GM12878 (cell line): ENCODE results near the gene LRP1B. TPM values are rescaled to one million over a fixed set of nuclear protein-coding genes. Genes with fewer than 3 reads are reported as not detected.

Source experiments
- ATAC-seq: fragments of 200-7000 bp; cut with Tn5 transposase; 3 replicates; pipeline ENCODE4 v1.9.1; 2020; ENCODE audit warnings: mild to moderate bottlenecking, moderate library complexity
- BruUV-seq: library from RNA; stranded (reverse); fragments of 400-500 nt; replicated peaks from 2 replicates; lab custom pipeline; 2021; lab: Mats Ljungman, UMichigan
- CTCF ChIA-PET: fragments of 300-600 bp; sonication (Branson Sonifier 250); formaldehyde crosslinking; extraction: SDS; loops from one replicate; lab custom pipeline; 2021; ENCODE audit warnings: inconsistent platforms; lab: Yijun Ruan, JAX
- POLR2A ChIA-PET: fragments of 350-600 bp; formaldehyde crosslinking; extraction: SDS; loops from one replicate; lab custom pipeline; 2021; ENCODE audit warnings: inconsistent platforms; lab: Charles Lee
- RAD21 ChIA-PET: fragments of 300-600 bp; sonication (Branson Sonifier 250); formaldehyde crosslinking; loops from one replicate; lab custom pipeline; 2023; ENCODE audit warnings: antibody characterized with exemption; ENCODE audit not compliant: unreplicated experiment; lab: Charles Lee
- SMC1A ChIA-PET: fragments of 300-600 bp; sonication (Branson Sonifier 250); formaldehyde crosslinking; loops from one replicate; lab custom pipeline; 2023; ENCODE audit not compliant: unreplicated experiment, uncharacterized antibody; lab: Charles Lee
- DNase-seq: peaks from one replicate; pipeline ENCODE4 v3.0.0-alpha.2; 2011; ENCODE audit warnings: low read depth, low spot score
- FAIRE-seq: peaks from 3 replicates; lab custom pipeline; 2011; peaks lifted over from hg19 to GRCh38; lab: Jason Lieb, UNC
- H2AFZ ChIP-seq: 2 replicates; pipeline ENCODE4 v1.6.0; 2011; ENCODE audit warnings: low read depth, low read length, control low read depth; ENCODE audit not compliant: control insufficient read depth
- H3K27ac ChIP-seq: 2 replicates; pipeline ENCODE4 v1.5.1; 2011; ENCODE audit warnings: control low read depth; ENCODE audit not compliant: control insufficient read depth, insufficient read depth
- H3K27me3 ChIP-seq, 2 experiments: replicated peaks in 1 of 2; 2 replicates each; pipeline versions ENCODE4 v1.6.0 to v1.6.1; 2011; ENCODE audit warnings: low read length in 1 of 2; ENCODE audit not compliant: control insufficient read depth in 2 of 2, insufficient read depth in 2 of 2
- H3K36me3 ChIP-seq, 2 experiments: 2 replicates each; pipeline ENCODE4 v1.5.1; 2011; ENCODE audit warnings: low read length in 1 of 2; ENCODE audit not compliant: control insufficient read depth in 2 of 2, insufficient read depth in 2 of 2
- H3K4me1 ChIP-seq: 2 replicates; pipeline ENCODE4 v1.6.1; 2011; ENCODE audit warnings: mild to moderate bottlenecking, low read length, moderate library complexity, mixed read lengths; ENCODE audit not compliant: control insufficient read depth, insufficient read depth
- H3K4me2 ChIP-seq: 2 replicates; pipeline ENCODE4 v1.6.0; 2011; ENCODE audit warnings: control low read depth; ENCODE audit not compliant: control insufficient read depth, insufficient read depth
- H3K4me3 ChIP-seq: fragments of 200-600 bp; sonication (generic); 2 replicates; pipeline ENCODE4 v1.5.1; 2016
- H3K79me2 ChIP-seq: 2 replicates; pipeline ENCODE4 v1.6.0; 2011; ENCODE audit warnings: low read length; ENCODE audit not compliant: control insufficient read depth, insufficient read depth
- H3K9ac ChIP-seq: 2 replicates; pipeline ENCODE4 v1.8.0; 2011; ENCODE audit warnings: low read length, control low read depth, mixed read lengths; ENCODE audit not compliant: control insufficient read depth, insufficient read depth
- H3K9me3 ChIP-seq: replicated peaks from 3 replicates; pipeline ENCODE4 v1.5.1; 2011; ENCODE audit warnings: mild to moderate bottlenecking, low read length; ENCODE audit not compliant: control insufficient read depth, insufficient read depth
- H4K20me1 ChIP-seq: 2 replicates; pipeline ENCODE4 v1.6.0; 2011; ENCODE audit not compliant: control insufficient read depth, insufficient read depth
- ATF3 ChIP-seq: IDR thresholded peaks from 2 replicates; pipeline ENCODE4 v1.6.1; 2011; ENCODE audit warnings: low read depth, mild to moderate bottlenecking, low read length, moderate library complexity, borderline replicate concordance; ENCODE audit errors: extremely low read depth
- BCLAF1 ChIP-seq: fragments of 450-650 bp; IDR thresholded peaks from 2 replicates; pipeline ENCODE4 v1.6.1; 2017; ENCODE audit warnings: antibody characterized with exemption, mild to moderate bottlenecking, moderate library complexity
- CEBPZ ChIP-seq: fragments of 150-350 bp; IDR thresholded peaks from 2 replicates; pipeline ENCODE4 v1.6.1; 2016; ENCODE audit warnings: low read depth, low read length
- CHD2 ChIP-seq: IDR thresholded peaks from 2 replicates; pipeline ENCODE4 v1.6.1; 2011; ENCODE audit warnings: low read depth, low read length, improper control_type of control experiment, borderline replicate concordance
- KAT2A ChIP-seq: conservative IDR thresholded peaks from 2 replicates; pipeline ENCODE4 v1.6.1; 2011; ENCODE audit warnings: low read depth, low read length; ENCODE audit not compliant: control insufficient read depth
- NBN ChIP-seq: fragments of 450-650 bp; IDR thresholded peaks from 2 replicates; pipeline ENCODE4 v1.6.1; 2016
- NR2C1 ChIP-seq: fragments of 450-650 bp; IDR thresholded peaks from 2 replicates; pipeline ENCODE4 v1.6.1; 2017; ENCODE audit warnings: antibody characterized with exemption, mild to moderate bottlenecking, moderate library complexity
- SP1 ChIP-seq: IDR thresholded peaks from one replicate; pipeline ENCODE4 v1.6.1; 2011; ENCODE audit warnings: low read depth, low read length
- STAT3 ChIP-seq: IDR thresholded peaks from 2 replicates; pipeline ENCODE4 v1.6.1; 2011; ENCODE audit warnings: low read depth, low read length, improper control_type of control experiment
- TCF12 ChIP-seq: IDR thresholded peaks from 2 replicates; pipeline ENCODE4 v1.6.1; 2011; ENCODE audit warnings: low read depth, mild to moderate bottlenecking, low read length
- TCF3 ChIP-seq: IDR thresholded peaks from 2 replicates; pipeline ENCODE4 v1.6.1; 2012; ENCODE audit warnings: low read depth, mild to moderate bottlenecking, low read length, borderline replicate concordance; ENCODE audit not compliant: insufficient read depth
- ZBTB11 ChIP-seq: fragments of 450-650 bp; formaldehyde crosslinking; IDR thresholded peaks from 2 replicates; pipeline ENCODE4 v1.5.0; 2022; ENCODE audit warnings: mild to moderate bottlenecking, missing genetic modification characterization
- ZNF217 ChIP-seq: fragments of 450-650 bp; IDR thresholded peaks from 2 replicates; pipeline ENCODE4 v1.6.1; 2017; ENCODE audit warnings: antibody characterized with exemption, mild to moderate bottlenecking
- WGBS: methylation state at CpG from one replicate; pipeline ENCODE4 v1.1.6; 2016; ENCODE audit warnings: low lambda C conversion rate; ENCODE audit not compliant: insufficient replicate concordance, insufficient coverage; ENCODE audit errors: missing lambda C conversion rate; 5-methylcytosine and 5-hydroxymethylcytosine counted together
- in situ Hi-C: fragments of 300-500 bp; cut with MboI; formaldehyde crosslinking; loops from 9 replicates; pipeline ENCODE4 v1.14.3; 2018; ENCODE audit warnings: mixed read lengths
- intact Hi-C: fragments of 100-400 bp; cut with micrococcal nuclease; formaldehyde crosslinking; loops from one replicate; pipeline ENCODE4 v1.14.2; 2022; ENCODE audit not compliant: unreplicated experiment
- polyA plus RNA-seq, 11 experiments: library from polyadenylated mRNA; depleted of rRNA in 4 of 11; unstranded in 6 of 11; stranded (reverse) in 5 of 11; fragments of >200 nt; fragmentation: Nextera tagmentation in 4 of 11; fragmentation: Illumina TruSeq in 1 of 11; extraction: Ambion mirVana in 4 of 11; extraction: Trizol in 1 of 11; gene quantifications; 1 replicate in 1 of 11; 2 replicates in 10 of 11; pipeline versions ENCODE4 v1.2.1 to v1.2.3, GENCODE V29; 2011 to 2016; ENCODE audit warnings: inconsistent platforms in 2 of 11, missing spikeins in 2 of 11, low read depth in 1 of 11
- total RNA-seq, 4 experiments: library from RNA; depleted of rRNA in 3 of 4; stranded (reverse); fragments of >200 nt in 3 of 4; fragmentation: Illumina TruSeq in 1 of 4; extraction: Trizol in 1 of 4; gene quantifications; 2 replicates each; pipeline versions ENCODE4 v1.2.1 to v1.2.3, GENCODE V29; 2013 to 2021

LRP1B gene
- total and polyA plus RNA-seq, 10 of the 15 experiments (the other 5 are each of a cell fraction or from before 2014, with no cell fraction given): under 0.01 to 0.06 (median 0.03) TPM; not detected in 5

- no peak for TF ChIP-seq BCLAF1
- TF ChIP-seq ZBTB11: no peak
- TF ChIP-seq SP1: no peak
- no peak for TF ChIP-seq NR2C1
- TF ChIP-seq ATF3: no peak
These were observed 334.4 kb downstream of the LRP1B start (continued) for GRCh38 chr2:141796449-141796848.

- BruUV-seq: no TSS peak
- Histone ChIP-seq H2AFZ (no peak overlapping the region), H3K27me3 (no peaks in the 10 kb centered on the region), H3K4me3 (no peak overlapping the region), H4K20me1 (no peaks in the 10 kb centered on the region), H3K9ac (no peak overlapping the region), H3K4me2 (no peak overlapping the region), H3K27ac (no peak overlapping the region), H3K4me1 (no peaks in the 10 kb centered on the region), H3K36me3 (no peaks in the 10 kb centered on the region), H3K9me3 (no peaks in the 10 kb centered on the region), H3K79me2 (no peaks in the 10 kb centered on the region)
- RAD21 ChIA-PET: no interaction called here
- WGBS: 2% methylated on average over 2 of the region's 2 CpGs
- ATAC-seq (no peak), DNase-seq (no peak), FAIRE-seq (no peak)
- TF ChIP-seq TCF12: no peak
- TF ChIP-seq CHD2: no peak
- TF ChIP-seq ZNF217: no peak
- TF ChIP-seq TCF3: no peak
- no peak for TF ChIP-seq STAT3
- TF ChIP-seq KAT2A: no peak
- no peak for TF ChIP-seq NBN
- no peak for TF ChIP-seq CEBPZ
- CTCF ChIA-PET: no interaction called here
- POLR2A ChIA-PET: no interaction called here
- in situ Hi-C loops (no loop called here), intact Hi-C loops (no loop called here)
- SMC1A ChIA-PET: no interaction called here
These were observed 339.3 kb downstream of the LRP1B start for GRCh38 chr2:141791521-141791920.
